C4-2B (cell line): ENCODE data around the gene SLC22A16.
"Not testable (repeated sequence)": the region's sequence is repeated elsewhere in the genome, so short reads cannot be mapped to it uniquely, and the experiment has no call there.

Experiments used
- H3K27ac ChIP-seq: fragments of 450-650 bp; 2 replicates; pipeline ENCODE4 v1.5.1; 2017
- ZFX ChIP-seq: fragments of 450-650 bp; IDR thresholded peaks from 2 replicates; pipeline ENCODE4 v1.6.1; 2017
- TF ChIP-seq, protein P1 (sequence below): fragments of 450-650 bp; conservative IDR thresholded peaks from 2 replicates; pipeline ENCODE4 v1.5.1; 2017; ENCODE audit warnings: mild to moderate bottlenecking

The SLC22A16 gene

DNA sequence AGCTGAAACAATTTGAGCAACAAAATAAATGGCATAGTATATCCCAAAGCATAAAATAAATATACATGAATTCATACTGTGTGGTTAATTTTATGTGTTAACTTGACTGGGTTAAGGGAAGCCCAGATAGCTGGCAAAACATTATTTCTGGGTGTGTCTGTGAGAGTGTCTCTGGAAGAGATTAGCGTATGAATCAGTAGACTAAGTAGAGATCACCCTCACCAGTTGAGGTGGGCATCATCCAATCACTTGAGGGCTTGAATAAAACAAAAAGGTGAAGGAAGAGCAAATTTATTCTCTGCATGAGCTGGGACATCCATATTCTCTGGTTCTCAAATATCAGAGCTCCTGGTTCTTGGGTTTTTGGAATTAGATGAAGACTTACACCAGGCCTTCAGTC is 17.9 kb downstream of the SLC22A16 start:
- TF ChIP-seq, protein P1, sequence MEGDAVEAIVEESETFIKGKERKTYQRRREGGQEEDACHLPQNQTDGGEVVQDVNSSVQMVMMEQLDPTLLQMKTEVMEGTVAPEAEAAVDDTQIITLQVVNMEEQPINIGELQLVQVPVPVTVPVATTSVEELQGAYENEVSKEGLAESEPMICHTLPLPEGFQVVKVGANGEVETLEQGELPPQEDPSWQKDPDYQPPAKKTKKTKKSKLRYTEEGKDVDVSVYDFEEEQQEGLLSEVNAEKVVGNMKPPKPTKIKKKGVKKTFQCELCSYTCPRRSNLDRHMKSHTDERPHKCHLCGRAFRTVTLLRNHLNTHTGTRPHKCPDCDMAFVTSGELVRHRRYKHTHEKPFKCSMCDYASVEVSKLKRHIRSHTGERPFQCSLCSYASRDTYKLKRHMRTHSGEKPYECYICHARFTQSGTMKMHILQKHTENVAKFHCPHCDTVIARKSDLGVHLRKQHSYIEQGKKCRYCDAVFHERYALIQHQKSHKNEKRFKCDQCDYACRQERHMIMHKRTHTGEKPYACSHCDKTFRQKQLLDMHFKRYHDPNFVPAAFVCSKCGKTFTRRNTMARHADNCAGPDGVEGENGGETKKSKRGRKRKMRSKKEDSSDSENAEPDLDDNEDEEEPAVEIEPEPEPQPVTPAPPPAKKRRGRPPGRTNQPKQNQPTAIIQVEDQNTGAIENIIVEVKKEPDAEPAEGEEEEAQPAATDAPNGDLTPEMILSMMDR, result no peak
- no peak for TF ChIP-seq ZFX
- H3K27ac ChIP-seq, result no peak overlapping the region

DNA sequence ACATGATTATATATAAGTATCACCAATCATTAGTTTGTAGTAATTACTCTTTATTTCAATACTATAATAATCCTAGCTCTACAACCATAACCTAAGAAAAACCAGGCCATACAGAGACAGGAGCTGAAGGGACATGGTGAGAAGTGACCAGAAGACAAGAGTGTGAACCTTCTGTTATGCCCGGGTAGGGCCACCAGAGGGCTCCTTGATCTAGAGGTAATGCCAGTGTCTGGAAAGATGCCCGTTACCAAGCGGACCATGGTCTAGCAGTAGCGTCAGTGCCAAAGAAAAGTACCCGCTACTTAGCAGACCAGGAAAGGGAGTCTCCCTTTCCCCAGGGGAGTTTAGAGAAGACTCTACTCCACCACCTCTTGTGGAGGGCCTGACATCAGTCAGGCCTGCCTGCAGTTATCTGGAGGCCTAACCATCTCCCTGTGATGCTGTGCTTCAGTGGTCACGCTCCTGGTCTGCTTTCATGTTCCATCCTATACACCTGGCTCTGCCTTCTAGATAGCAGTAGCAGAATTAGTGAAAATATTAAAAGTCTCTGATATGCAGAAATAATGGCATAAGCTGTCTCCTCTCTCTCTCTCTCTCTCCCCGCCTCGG is 18.7 kb downstream of the SLC22A16 start:
- TF ChIP-seq, protein P1, result peak; percentile 83
- H3K27ac ChIP-seq, result not testable (repeated sequence)

DNA sequence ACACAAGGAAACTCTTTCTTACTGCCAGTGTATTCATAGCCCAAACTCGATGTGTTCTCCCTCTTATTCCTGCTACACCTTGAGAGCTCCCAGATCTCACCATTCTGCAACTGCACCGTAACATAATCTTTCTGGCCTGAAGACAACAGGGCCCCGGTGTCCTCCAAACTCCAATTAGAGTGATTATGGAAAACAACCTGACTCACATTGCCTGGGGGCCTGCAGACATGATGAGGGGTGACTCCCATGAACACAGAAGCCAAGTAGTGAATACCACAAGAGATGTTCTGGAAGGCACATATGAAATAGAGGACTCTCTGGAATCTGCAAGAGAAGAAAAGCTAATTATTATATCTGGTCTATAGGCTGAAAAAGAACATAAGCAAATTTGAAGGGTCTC is 19.7 kb downstream of the SLC22A16 start:
- TF ChIP-seq ZFX, result no peak
- TF ChIP-seq, protein P1, result no peak
- no peak overlapping the region for H3K27ac ChIP-seq

DNA sequence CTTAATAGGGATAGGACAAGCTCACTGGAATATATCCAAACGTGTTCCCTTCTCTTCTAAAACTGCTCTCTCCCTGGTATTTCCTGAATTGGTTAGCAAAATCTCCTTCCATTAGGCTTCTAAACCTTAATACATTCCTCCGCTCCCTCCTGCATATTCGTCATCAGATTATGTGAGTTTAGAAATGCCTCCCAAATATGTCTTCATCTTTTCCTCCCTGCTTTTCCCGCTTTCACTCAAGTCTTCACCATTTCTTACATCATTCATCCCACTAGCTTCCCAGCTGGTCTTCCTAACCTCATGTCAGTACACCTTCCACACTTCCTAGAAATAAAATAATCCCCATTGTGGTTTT is 26.9 kb downstream of the SLC22A16 start:
- no peak overlapping the region for H3K27ac ChIP-seq
- TF ChIP-seq, protein P1, result no peak
- no peak for TF ChIP-seq ZFX

DNA sequence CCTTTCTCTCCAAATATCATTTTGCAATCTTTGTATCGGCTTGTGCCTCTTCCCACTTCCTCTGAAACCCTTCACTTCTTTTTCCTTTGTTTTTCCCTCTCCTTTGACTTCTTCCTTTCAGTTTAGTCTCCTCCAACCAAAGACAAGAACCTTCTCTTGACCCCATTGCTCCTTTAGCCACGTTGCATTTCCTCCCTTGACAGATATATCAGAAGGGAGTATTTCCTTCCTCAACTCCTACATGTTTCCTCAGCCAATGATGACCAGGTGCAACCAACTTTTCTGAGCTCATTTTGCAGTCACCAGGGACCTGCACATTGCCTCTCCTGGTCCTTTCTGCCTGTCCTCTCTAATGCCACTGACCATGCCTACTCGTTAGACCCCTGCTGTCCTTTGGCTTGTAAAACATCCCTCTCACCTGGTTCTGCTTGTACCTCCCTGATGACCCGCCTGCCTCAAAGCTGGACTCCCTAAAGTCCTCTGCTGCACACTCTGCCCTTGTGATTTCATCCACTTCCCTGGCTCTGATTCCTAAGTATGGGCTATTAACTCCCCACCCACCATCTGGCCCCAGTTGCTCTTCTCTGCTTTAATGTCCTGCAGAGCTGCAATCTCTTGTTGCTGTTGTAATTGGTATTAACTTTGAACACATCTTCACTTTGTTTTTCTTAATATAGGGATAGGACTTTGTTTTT is 27.4 kb downstream of the SLC22A16 start:
- H3K27ac ChIP-seq, result no peak overlapping the region
- no peak for TF ChIP-seq ZFX
- TF ChIP-seq, protein P1, result no peak

DNA sequence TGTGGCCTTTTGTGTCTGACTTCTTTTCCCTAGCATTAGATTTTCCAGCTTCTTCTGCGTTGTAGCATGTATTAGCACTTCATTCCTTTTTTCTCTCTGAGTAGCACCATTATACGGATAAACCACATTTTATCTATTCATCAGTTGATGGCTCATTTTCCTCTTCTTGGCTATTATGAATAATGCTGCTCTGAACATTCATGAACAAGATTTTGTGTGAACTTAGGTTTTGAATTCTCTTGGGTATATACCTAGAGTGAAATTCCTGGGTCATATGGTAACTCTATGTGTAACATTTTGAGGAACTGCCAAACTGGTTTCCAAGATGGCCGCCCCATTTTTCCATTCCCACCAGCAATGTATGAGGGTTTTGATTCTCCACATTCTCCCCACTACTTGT is 28.7 kb downstream of the SLC22A16 start:
- no peak for TF ChIP-seq ZFX
- no peak overlapping the region for H3K27ac ChIP-seq

DNA sequence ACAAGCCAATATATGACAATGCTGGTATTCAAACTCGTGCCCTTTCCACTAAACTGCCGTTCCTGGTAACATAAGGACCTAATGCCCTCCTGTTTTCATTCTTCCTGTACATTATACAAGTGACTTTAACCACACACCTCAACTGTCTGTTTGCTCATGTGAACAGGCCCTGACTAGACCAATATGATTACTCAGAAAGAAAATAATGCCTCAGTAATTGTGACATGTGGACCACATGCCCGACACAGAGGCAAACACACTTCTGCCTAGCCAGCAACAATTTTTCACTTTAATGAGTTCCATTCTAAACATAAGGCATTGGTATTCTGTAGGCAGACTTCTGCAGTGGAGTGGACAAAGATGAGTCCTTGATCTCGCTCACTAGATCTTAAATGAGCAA is 30.0 kb downstream of the SLC22A16 start:
- no peak overlapping the region for H3K27ac ChIP-seq
- TF ChIP-seq, protein P1, result no peak
- TF ChIP-seq ZFX, result no peak

DNA sequence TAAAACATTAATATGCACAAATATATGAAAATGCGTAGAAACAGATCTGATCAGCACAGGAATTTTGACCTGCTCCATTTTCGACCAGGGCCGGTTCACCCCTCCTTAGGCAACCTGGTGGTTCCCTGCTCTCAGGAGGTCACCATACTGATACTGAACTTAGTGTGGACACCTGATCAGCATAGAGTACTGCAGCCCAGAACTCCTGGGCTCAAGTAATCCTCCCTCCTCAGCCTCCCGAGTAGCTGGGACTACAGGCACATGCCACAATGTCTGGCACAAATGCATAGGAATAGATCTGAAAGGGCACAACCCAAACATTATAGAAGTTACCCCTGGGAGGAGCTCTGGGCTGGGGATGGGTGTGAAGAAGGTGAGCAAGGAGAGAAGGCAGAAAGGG is 36.4 kb downstream of the SLC22A16 start:
- TF ChIP-seq, protein P1, result no peak
- no peak for TF ChIP-seq ZFX
- H3K27ac ChIP-seq, result no peak overlapping the region
